HG03064 (cell line): ENCODE results near the gene DNAJC16.
"Not testable (repeated sequence)": the region's sequence is repeated elsewhere in the genome, so short reads cannot be mapped to it uniquely, and the experiment has no call there.

Experiments used
- ATAC-seq: cut with Tn5 transposase; IDR thresholded peaks from one replicate; pipeline ENCODE4 v1.9.1; 2021; ENCODE audit warnings: low read depth; ENCODE audit not compliant: unreplicated experiment

The DNAJC16 gene

DNA sequence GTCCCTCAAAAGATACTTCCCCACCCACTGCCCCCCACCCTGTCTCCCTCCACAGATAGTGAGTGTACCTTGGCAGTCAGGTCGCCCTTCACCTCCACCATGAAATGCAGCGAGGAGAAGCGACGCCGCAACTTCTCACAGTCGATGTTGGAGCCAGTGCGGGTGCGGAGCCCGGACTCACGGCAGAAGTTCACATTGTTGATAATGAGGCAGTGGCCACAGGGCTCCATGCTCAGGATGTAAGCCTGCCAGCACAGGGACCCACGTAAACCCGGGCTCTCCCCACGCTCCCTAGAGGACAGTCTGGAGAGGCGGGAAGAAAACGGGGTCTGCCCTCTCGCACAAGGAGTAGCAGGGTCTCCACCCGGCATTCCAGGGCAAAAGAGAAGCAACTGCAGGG is 19.8 kb upstream of the DNAJC16 start:
- ATAC-seq: no peak

DNA sequence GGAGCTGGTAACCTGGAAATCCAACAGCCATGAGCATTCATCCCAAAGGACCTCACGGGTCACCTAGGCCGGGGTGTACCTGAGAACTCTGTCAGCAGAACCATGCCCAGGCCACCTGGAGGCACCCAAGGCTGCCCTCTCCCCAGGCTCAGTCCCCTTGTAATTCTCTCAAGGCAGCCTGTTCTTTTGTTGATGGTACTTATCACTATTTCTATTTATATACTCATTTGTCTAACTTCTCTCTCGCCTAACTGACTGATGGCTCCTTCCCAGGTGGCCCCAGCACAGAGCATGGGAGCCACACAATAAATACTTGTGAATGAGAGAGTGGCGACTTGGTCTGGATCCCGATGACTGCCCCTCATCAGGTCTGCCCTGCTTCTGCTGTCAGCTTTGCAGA is 19.4 kb upstream of the DNAJC16 start:
- ATAC-seq: no peak

DNA sequence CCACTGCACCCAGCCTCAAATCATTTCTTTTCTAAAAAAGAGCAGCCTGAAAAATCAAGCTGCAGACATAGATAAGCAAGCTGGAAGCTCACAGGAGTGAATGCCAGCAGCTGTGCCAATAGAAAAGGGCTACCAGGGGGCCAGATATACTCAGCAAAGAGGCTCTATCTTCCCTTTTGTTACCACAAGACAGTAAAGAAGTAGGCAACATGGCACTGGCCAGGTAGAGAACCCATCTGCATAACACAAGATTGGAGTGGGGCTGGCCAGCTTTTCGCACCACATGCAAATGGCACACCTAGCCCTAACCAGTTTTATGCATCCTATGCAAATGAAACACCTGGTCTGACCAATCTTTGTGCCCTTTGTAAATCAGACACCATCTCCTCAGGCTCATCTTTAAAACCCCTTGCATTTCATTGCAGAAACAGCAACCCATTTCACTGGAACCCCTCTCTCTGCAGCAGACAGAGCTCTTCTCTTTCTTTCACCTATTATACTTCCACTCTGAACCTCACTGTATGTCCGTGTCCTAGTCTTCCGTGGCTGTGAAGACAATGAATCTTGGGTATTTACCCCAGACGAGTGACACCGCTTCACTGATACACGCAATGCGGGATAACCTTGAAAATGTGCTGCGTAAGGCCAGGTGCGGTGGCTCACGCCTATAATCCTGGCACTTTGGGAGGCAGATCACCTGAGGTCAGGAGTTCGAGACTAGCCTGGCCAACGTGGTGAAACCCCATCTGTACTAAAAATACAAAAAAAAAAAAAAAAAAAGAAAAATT is 17.8 kb upstream of the DNAJC16 start:
- ATAC-seq: no peak

- no peak for ATAC-seq
These were observed 17.1 kb upstream of the DNAJC16 start for GRCh38 chr1:15509586-15509985.

DNA sequence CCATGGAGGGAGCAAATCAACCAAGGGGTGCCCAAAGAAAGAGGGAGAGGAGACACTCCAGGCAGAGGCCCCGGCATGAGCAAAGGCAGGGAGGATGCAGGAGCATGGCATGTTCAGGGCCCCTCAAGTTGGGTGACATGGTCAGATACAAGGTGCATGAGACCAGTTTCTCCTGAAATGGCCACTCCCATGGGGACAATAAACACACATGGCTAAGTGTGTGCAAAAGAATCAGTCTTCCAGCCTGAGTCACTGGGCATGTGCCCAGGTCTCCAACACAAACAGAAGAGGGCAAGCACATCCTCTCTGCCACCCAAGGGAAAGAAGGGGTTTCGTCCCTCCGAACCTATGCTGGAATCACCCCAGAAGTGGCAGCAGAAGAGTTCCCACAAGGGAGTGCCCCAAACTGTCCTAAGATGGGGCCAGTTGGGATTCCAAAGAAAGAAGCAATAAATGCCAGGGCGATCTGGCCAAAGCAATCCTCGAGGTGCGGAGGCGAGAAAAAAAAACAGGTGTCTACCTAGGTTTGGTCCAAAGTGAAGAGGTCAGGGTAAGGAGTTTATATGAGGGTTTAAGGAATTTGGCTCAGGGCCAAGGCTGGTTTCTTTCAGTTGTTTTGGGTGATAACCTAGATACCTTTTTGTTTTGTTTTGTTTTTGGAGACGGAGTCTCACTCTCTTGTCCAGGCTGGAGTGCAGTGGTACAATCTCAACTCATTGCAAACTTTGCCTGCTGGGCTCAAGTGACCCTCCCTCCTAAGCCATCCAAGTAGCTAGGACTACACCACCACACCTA is 15.8 kb upstream of the DNAJC16 start:
- ATAC-seq: no peak

DNA sequence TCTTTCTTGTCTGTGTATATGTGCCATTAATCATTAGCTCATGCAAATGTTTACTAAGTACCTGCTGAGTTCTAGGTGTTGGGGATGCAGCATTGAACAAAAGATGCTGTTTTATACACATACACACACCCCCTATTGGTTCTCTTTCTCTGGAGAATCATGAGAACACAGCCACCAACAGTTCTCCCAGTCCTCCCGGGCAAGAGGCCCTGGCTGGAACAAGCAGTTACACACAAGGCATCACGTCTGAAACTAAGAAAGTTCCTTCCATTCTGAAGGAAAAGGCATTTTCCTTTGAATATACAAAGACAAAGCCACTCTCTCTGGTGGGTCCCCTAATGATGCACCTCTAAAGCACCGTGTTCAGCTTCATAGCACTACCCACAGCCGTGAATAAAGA is 13.5 kb upstream of the DNAJC16 start:
- ATAC-seq: no peak

DNA sequence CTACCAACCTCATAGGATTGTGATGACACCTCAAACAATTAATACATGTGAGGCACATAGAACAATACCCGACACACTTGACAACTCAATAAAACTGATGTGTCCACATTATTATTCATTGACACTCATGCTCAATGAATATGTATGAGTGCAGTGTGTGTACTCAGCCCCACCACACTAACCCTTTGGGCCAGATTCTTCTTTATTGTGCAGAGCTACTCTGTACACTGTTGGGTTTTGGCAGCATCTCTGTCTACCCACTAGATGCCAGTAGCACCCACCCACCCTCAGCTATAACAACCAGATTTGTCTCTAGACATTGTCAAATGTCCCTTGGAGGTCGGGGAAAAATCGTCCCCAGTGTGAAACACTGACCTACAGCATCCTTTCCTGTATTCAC is 12.7 kb upstream of the DNAJC16 start:
- ATAC-seq: no peak

GRCh38 chr1:15514557-15514956 is 12.1 kb upstream of the DNAJC16 start:
- ATAC-seq: not testable (repeated sequence)

DNA sequence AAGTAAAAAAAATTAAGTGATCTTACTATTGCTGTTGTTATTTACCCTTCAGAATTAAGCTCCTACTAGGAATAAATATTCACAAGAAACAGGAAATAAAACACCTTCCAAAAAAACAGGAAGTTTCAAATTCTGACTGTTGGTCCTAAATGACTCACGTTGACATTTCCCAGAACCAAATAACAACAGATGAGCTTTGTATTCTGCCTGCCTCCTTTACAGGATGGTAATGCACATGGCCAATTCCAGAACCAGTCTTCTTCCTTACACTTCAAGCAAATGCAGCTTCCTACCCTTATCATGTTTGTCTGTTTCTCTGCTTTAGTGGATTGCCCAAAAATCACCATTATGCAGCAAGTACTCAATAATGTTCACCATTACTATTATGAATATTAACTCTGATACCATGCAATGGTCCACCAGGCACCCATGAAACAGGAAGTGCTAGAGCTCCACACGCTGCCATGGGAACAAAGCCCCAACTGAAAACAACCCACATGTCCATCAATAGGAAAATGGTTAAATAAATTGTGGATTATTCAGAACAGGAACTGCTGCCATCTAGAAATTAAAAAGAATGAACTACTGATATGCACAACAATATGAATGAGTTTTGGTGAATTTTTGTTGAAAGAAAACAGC is 11.5 kb upstream of the DNAJC16 start:
- ATAC-seq: no peak

- ATAC-seq: no peak
These were observed 7.0 kb upstream of the DNAJC16 start for GRCh38 chr1:15519625-15520024.

- not testable (repeated sequence) for ATAC-seq
These were observed 5.3 kb upstream of the DNAJC16 start for GRCh38 chr1:15521206-15521906.

- ATAC-seq: no peak
These were observed 4.1 kb upstream of the DNAJC16 start for GRCh38 chr1:15522551-15522950.

DNA sequence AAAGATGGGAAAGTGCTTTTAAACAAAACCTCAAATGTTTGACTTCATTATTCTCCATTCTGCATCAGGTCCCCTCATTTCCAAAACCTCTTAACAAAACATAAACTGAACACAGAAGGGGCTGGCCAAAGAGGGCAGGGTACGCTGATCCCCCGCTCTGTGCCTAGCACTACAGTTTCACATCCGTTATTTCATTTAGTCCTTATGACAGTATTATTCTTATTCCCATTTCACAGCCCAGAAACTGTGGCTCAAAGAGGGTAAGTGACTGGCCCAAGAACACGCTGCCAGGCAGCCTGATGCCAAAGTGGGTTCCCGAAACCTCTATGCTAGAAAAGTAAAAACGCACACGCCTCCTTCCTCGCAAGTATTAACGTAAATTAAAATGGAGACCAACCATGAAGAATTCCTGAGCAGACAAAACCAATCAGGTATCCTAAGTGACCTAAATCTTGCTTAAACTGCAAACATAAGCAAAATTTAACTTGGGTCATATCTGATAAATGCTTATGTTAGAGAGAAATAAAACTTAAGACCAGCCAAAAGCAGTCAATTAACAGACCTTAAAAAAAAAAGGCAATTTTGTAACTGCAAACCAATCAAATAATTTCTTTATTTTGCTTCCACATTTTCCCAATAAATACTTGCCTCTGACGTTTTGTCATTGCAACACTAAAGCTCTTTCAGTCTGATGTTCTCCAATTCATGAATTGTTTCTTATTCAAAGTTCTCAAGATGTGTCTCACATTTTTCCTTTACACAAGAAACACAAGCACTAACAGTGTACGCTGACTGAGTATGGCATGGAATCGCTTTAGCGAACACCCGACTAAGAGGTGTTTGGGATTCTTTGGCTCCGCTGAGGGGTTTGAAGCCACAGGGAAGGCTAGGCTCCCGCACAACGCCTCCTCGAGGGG is 3.3 kb upstream of the DNAJC16 start:
- no peak for ATAC-seq

GRCh38 chr1:15524021-15524282 is 2.7 kb upstream of the DNAJC16 start, which contains the start of gene CASP9:
Gene CASP9 (minus strand): TSS chr1:15524215. CDS start chr1:15524200, 15 bp downstream.
- no peak for ATAC-seq

DNA sequence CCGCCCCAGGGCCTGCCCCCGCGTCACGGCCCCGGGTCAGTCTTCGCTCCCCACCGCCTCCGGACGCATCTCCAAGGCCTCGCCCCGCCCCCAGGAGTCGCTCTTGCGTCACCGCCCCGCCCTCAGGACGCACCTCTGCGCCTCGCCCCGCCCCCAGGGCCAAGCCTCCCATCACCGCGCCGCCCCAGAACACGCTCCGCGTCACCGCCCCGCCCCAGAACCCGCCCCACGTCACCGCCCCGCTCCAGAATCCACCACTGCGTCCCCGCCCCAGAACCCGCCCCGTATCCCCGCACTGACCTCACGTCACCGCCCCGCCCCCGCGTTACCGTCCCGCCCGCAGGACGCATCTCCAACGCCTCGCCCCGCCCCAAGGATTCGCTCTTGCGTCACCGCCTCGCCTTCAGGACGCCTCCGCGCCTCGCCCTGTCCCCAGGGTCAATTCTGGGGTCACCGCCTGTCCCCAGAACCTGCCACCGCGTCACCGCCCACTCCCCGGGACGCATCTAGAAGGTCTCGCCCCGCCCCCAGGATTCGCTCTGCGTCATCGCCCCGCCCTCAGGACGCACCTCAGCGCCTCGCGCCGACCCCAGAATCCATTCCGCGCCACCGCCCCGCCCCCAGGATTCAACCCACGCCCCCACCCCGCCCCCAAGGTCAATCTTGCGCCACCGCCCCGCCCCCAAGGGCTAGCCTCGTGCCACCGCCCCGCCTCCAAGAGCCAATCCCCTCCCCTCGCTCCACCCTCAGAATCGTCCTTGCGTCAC is 2.2 kb upstream of the DNAJC16 start:
- peak; percentile 35 for ATAC-seq

DNA sequence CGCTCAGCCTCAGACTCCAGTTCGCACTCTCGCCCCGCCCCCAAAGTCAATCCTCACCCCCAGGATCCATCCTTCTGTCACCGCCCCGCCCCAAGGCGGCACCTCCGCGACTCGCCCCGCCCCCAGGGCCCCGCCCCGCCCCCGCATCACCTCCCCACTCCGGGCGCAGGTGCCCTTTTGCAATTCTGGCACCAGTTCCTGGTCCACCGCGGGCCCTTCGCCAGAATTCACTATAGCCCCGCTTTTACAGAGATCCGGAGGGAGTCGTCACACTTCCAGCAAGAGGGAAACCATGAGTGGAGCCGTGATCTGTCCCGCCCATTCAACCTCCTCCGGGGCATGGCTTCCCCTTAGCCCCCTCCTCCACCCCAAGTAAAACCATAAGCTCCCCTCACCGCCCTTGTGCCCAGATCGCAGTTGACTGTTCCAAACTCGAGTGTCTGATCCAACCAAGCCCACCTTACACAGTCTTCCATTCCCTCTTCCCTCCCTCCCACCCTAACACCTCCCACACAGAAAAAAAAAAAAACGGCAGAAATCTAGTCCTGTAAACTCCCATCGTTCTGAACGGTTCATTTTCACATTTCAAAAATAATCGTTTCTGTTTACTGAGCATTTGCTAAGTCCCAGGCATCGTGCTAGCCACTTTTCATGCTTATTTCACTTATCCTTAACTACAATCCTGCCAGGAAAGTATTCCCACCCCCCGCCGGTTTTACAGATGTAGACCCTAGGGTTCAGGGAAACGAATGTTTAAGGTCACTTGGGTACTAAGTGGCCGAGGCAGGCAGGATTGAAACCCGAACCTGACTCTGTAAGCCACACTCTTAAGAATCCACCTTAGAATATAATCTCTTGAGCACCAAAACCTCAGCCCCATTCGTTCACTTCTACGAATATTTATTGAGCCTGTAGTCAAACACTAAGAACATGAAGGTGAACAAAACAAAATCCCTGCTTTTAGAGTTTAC is 1.3 kb upstream of the DNAJC16 start:
- peak; percentile 2 for ATAC-seq

- no peak for ATAC-seq
These were observed 593 bp upstream of the DNAJC16 start for GRCh38 chr1:15526021-15526489.

GRCh38 chr1:15531003-15531402 is 4.4 kb downstream of the DNAJC16 start:
- ATAC-seq: no peak
